Measurements from ENCODE around the gene HEBP2. TPM values are rescaled to one million over a fixed set of nuclear protein-coding genes. Genes with fewer than 3 reads are reported as not detected.

Gene HEBP2
- total and polyA plus RNA-seq, 2 of the 13 experiments (the other 11 are each of a cell fraction or from before 2014, with no cell fraction given) = 16.0 to 72.8 TPM

DNA sequence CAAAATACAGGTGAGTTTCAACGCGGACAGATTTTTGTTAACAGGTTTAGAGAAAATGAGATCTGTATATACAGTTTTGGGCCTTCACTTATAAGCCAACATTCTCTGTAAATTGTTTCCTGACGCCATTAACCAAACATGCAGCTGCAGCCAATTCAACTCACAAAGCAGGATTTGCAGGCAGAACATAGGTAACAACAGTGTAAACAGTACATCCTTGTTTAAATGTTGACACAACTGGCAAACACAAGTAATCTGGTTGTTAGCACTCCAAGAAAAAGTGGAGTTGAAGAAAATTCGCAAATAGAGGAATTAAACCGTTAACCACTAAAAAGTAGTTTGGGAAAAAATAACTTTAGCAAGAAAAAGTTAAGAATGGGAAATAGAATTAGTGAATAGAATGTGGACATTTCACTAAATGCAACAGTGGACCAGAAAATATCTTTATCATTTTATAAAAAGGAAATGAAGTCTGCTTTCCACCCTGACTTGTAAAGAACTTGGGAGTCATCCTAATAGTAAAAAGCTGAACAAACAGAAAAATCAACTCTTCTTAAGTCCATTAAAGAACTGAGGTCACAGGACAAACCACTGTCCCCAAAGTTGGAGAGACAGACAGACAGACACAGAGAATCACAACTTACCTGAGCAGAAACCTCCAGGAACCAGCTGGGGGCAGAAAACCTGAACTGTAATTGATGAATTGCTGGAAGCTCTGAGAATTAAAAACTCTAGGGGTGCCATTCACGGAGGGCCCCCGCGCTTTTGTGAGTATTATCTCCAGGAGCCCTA is 16.2 kb upstream of the HEBP2 start (continued):
- no peak for TF ChIP-seq SP4 (CRISPR knock-in tag; IDR thresholded peaks at IDR 0.05)
- no peak for TF ChIP-seq ZSCAN30 (CRISPR knock-in tag; IDR thresholded peaks at IDR 0.05)
- TF ChIP-seq ZNF7 (CRISPR knock-in tag; IDR thresholded peaks at IDR 0.05) = no peak
- no peak for TF ChIP-seq CCAR2 (optimal IDR thresholded peaks at IDR 0.05; ENCODE audit: low read depth, low read length)
- no peak for TF ChIP-seq ZNF629 (CRISPR knock-in tag; conservative IDR thresholded peaks at IDR 0.05)
- no peak for TF ChIP-seq GZF1 (CRISPR knock-in tag; IDR thresholded peaks at IDR 0.05)
- TF ChIP-seq ZNF614 (CRISPR knock-in tag; IDR thresholded peaks at IDR 0.05; ENCODE audit: borderline replicate concordance) = no peak
- no peak for TF ChIP-seq ZNF572 (CRISPR knock-in tag; IDR thresholded peaks at IDR 0.05)
- TF ChIP-seq, protein P1, sequence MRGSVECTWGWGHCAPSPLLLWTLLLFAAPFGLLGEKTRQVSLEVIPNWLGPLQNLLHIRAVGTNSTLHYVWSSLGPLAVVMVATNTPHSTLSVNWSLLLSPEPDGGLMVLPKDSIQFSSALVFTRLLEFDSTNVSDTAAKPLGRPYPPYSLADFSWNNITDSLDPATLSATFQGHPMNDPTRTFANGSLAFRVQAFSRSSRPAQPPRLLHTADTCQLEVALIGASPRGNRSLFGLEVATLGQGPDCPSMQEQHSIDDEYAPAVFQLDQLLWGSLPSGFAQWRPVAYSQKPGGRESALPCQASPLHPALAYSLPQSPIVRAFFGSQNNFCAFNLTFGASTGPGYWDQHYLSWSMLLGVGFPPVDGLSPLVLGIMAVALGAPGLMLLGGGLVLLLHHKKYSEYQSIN (CRISPR knock-in tag; IDR thresholded peaks at IDR 0.05; ENCODE audit: borderline replicate concordance) = no peak
- TF ChIP-seq ZFAT (CRISPR knock-in tag; conservative IDR thresholded peaks at IDR 0.05) = no peak
- TF ChIP-seq RARA (CRISPR knock-in tag; IDR thresholded peaks at IDR 0.05) = peak; percentile 52; the same call in 1 of the 2 replicates
- TF ChIP-seq KDM1A (CRISPR knock-in tag; IDR thresholded peaks at IDR 0.05) = no peak
- TF ChIP-seq, protein P2, sequence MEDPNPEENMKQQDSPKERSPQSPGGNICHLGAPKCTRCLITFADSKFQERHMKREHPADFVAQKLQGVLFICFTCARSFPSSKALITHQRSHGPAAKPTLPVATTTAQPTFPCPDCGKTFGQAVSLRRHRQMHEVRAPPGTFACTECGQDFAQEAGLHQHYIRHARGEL (CRISPR knock-in tag; IDR thresholded peaks at IDR 0.05) = no peak
- peak; percentile 27; the same call in 1 of the 2 replicates for TF ChIP-seq ETV5 (CRISPR knock-in tag; IDR thresholded peaks at IDR 0.05; ENCODE audit: borderline replicate concordance)
- TF ChIP-seq POLR2AphosphoS2 (IDR thresholded peaks at IDR 0.05; ENCODE audit: low read depth, low read length) = no peak
- TF ChIP-seq ZNF83 (CRISPR knock-in tag; IDR thresholded peaks at IDR 0.05; ENCODE audit: borderline replicate concordance) = no peak
- TF ChIP-seq, protein P3, sequence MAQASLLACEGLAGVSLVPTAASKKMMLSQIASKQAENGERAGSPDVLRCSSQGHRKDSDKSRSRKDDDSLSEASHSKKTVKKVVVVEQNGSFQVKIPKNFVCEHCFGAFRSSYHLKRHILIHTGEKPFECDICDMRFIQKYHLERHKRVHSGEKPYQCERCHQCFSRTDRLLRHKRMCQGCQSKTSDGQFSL (CRISPR knock-in tag; IDR thresholded peaks at IDR 0.05) = no peak
- 0 out of 4 replicates have a peak, but pooled peaks of 1 of the 2 experiments have one; percentile 21 for TF ChIP-seq MAFK (conservative IDR thresholded peaks at IDR 0.05 in 1 of 2, IDR thresholded peaks at IDR 0.05 in 1 of 2; ENCODE audit: low read length in 2 of 2)
- peak; percentile 22; the same call in 1 of the 2 replicates for TF ChIP-seq TBX2 (CRISPR knock-in tag; IDR thresholded peaks at IDR 0.05; ENCODE audit: borderline replicate concordance)
- no peak; the same call in 1 of the 2 replicates for TF ChIP-seq HOXA3 (CRISPR knock-in tag; IDR thresholded peaks at IDR 0.05)
- TF ChIP-seq HMG20A (CRISPR knock-in tag; IDR thresholded peaks at IDR 0.05; ENCODE audit: borderline replicate concordance) = peak; percentile 84
- TF ChIP-seq HNRNPH1 (optimal IDR thresholded peaks at IDR 0.05; ENCODE audit: low read depth, low read length) = no peak
- no peak for TF ChIP-seq ZNF891 (CRISPR knock-in tag; IDR thresholded peaks at IDR 0.05)
- 0 out of 2 replicates have a peak, but pooled peaks have one; percentile 50 for TF ChIP-seq GFI1 (CRISPR knock-in tag; IDR thresholded peaks at IDR 0.05; ENCODE audit: borderline replicate concordance)
- TF ChIP-seq HOXA7 (CRISPR knock-in tag; IDR thresholded peaks at IDR 0.05) = no peak
- TF ChIP-seq MYNN (CRISPR knock-in tag; IDR thresholded peaks at IDR 0.05; ENCODE audit: low read depth) = no peak
- no peak for TF ChIP-seq ARID2 (CRISPR knock-in tag; IDR thresholded peaks at IDR 0.05; ENCODE audit: borderline replicate concordance)
- TF ChIP-seq CENPX (CRISPR knock-in tag; IDR thresholded peaks at IDR 0.05) = no peak
- no peak for TF ChIP-seq FOXJ3 (CRISPR knock-in tag; IDR thresholded peaks at IDR 0.05; ENCODE audit: borderline replicate concordance)
- peak; percentile 93 for TF ChIP-seq FOXA3 (CRISPR knock-in tag; IDR thresholded peaks at IDR 0.05)
- peak; percentile 36; the same call in 1 of the 2 replicates for TF ChIP-seq ISL2 (CRISPR knock-in tag; IDR thresholded peaks at IDR 0.05)
